ENCODE data around the gene HECTD2.

DNA sequence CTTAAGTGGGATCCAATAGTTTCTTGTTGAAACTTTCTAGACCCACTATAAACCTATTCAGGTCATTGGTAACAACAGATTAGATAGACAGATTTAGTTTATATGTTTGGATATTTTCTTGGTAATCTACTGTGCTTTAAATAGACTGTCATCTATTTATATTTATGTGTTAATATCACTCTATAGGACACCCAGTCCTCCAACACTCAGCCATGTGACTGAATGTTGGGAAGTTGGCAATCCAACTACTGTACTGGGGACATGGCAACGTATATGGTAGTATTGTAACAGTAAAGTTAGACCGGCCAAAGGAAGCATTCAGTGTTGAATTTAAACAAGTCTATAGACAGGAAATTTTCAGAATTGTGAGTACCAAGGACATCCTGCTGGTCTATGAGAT, 42.6 kb upstream of the HECTD2 start:
- TF ChIP-seq JUN (CRISPR knock-in tag; IDR thresholded peaks at IDR 0.05) (no peak), NFYB (CRISPR knock-in tag; conservative IDR thresholded peaks at IDR 0.05; ENCODE audit: low read depth) (no peak), ZBTB21 (CRISPR knock-in tag; IDR thresholded peaks at IDR 0.05; ENCODE audit: borderline replicate concordance) (no peak)
- TF ChIP-seq, protein P1, sequence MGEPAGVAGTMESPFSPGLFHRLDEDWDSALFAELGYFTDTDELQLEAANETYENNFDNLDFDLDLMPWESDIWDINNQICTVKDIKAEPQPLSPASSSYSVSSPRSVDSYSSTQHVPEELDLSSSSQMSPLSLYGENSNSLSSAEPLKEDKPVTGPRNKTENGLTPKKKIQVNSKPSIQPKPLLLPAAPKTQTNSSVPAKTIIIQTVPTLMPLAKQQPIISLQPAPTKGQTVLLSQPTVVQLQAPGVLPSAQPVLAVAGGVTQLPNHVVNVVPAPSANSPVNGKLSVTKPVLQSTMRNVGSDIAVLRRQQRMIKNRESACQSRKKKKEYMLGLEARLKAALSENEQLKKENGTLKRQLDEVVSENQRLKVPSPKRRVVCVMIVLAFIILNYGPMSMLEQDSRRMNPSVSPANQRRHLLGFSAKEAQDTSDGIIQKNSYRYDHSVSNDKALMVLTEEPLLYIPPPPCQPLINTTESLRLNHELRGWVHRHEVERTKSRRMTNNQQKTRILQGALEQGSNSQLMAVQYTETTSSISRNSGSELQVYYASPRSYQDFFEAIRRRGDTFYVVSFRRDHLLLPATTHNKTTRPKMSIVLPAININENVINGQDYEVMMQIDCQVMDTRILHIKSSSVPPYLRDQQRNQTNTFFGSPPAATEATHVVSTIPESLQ (CRISPR knock-in tag; IDR thresholded peaks at IDR 0.05), result no peak
- TF ChIP-seq, protein P2, sequence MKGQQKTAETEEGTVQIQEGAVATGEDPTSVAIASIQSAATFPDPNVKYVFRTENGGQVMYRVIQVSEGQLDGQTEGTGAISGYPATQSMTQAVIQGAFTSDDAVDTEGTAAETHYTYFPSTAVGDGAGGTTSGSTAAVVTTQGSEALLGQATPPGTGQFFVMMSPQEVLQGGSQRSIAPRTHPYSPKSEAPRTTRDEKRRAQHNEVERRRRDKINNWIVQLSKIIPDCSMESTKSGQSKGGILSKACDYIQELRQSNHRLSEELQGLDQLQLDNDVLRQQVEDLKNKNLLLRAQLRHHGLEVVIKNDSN (CRISPR knock-in tag; IDR thresholded peaks at IDR 0.05), result no peak
- TF ChIP-seq, protein P3, sequence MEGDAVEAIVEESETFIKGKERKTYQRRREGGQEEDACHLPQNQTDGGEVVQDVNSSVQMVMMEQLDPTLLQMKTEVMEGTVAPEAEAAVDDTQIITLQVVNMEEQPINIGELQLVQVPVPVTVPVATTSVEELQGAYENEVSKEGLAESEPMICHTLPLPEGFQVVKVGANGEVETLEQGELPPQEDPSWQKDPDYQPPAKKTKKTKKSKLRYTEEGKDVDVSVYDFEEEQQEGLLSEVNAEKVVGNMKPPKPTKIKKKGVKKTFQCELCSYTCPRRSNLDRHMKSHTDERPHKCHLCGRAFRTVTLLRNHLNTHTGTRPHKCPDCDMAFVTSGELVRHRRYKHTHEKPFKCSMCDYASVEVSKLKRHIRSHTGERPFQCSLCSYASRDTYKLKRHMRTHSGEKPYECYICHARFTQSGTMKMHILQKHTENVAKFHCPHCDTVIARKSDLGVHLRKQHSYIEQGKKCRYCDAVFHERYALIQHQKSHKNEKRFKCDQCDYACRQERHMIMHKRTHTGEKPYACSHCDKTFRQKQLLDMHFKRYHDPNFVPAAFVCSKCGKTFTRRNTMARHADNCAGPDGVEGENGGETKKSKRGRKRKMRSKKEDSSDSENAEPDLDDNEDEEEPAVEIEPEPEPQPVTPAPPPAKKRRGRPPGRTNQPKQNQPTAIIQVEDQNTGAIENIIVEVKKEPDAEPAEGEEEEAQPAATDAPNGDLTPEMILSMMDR (IDR thresholded peaks at IDR 0.05), result no peak
